ENCODE data around the gene MICALL1.

DNA sequence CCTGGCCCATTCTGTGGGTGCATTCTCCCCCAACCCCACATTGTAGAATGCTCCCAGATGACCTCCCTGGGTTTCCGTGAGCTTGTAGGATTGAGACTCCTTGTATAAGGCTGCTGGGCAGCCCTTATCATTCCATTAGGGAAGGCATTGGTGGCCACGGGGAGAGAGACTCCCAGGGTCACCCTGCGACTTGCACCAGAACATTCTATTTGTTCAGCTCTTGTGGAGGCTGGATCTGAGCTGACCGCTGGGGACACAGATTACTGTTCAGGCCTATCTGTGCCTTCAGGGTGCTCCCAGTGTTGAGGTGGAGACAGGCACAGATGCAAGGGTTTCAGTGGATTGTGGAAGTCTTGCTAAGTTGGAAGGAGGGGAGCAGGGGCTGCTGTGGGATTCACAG, 17.8 kb downstream of the MICALL1 start:
- TF ChIP-seq, protein P1, sequence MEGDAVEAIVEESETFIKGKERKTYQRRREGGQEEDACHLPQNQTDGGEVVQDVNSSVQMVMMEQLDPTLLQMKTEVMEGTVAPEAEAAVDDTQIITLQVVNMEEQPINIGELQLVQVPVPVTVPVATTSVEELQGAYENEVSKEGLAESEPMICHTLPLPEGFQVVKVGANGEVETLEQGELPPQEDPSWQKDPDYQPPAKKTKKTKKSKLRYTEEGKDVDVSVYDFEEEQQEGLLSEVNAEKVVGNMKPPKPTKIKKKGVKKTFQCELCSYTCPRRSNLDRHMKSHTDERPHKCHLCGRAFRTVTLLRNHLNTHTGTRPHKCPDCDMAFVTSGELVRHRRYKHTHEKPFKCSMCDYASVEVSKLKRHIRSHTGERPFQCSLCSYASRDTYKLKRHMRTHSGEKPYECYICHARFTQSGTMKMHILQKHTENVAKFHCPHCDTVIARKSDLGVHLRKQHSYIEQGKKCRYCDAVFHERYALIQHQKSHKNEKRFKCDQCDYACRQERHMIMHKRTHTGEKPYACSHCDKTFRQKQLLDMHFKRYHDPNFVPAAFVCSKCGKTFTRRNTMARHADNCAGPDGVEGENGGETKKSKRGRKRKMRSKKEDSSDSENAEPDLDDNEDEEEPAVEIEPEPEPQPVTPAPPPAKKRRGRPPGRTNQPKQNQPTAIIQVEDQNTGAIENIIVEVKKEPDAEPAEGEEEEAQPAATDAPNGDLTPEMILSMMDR (IDR thresholded peaks at IDR 0.05 in 4 of 5, conservative IDR thresholded peaks at IDR 0.05 in 1 of 5) = no peak
- no peak for TF ChIP-seq POLR2A (IDR thresholded peaks at IDR 0.05)
